K562 (cell line): ENCODE measurements around the gene PEPD. TPM values are rescaled to one million over a fixed set of nuclear protein-coding genes. Genes with fewer than 3 reads are reported as not detected.
A peak's percentile ranks its signal among the peaks of the same experiment; 100 is the strongest.

ENCODE experiments used
- ATAC-seq: fragments of 200-7000 bp; cut with Tn5 transposase; 3 replicates; pipeline ENCODE4 v1.9.1; 2020; ENCODE audit warnings: moderate library complexity
- BruUV-seq: library from RNA; stranded (reverse); fragments of 400-500 nt; replicated peaks from 2 replicates; lab custom pipeline; 2021; lab: Mats Ljungman, UMichigan
- CTCF ChIA-PET: fragments of 300-600 bp; formaldehyde crosslinking; extraction: SDS; loops from one replicate; lab custom pipeline; 2021; ENCODE audit warnings: low intra/inter-chr PET ratio; lab: Yijun Ruan, JAX
- POLR2A ChIA-PET: fragments of 300-600, 350-650 bp; sonication (Branson Sonifier 250); formaldehyde crosslinking; extraction: SDS; loops from one replicate; lab custom pipeline; 2021; ENCODE audit warnings: antibody characterized with exemption, inconsistent platforms; lab: Yijun Ruan, JAX
- DNase-seq, 4 experiments: peaks; one replicate each; pipeline versions ENCODE4 v3.0.0 to v3.0.0-alpha.2; 2011 to 2018; ENCODE audit warnings: low spot score in 3 of 4, mixed read lengths in 3 of 4; ENCODE audit errors: extremely low read depth in 1 of 4
- FAIRE-seq: peaks from 2 replicates; lab custom pipeline; 2011; peaks lifted over from hg19 to GRCh38; lab: Jason Lieb, UNC
- H2AFZ ChIP-seq: 2 replicates; pipeline ENCODE4 v1.6.0; 2011; ENCODE audit warnings: low read depth, low read length, control low read depth, inconsistent platforms
- H3K27ac ChIP-seq: fragments of 200-600 bp; 3 replicates; pipeline ENCODE4 v1.8.0; 2011; ENCODE audit warnings: low read depth, mild to moderate bottlenecking, control low read depth, inconsistent platforms, low read length, moderate library complexity, mixed read lengths; ENCODE audit errors: extremely low read depth
- H3K27me3 ChIP-seq, 2 experiments: fragments of 300-600 bp in 1 of 2; 2 replicates in 1 of 2; 3 replicates in 1 of 2; pipeline versions ENCODE4 v1.6.0 to v1.8.0; 2011; ENCODE audit warnings: inconsistent platforms in 2 of 2, low read length in 2 of 2, mild to moderate bottlenecking in 1 of 2, mixed read lengths in 1 of 2, moderate library complexity in 1 of 2; ENCODE audit not compliant: control insufficient read depth in 2 of 2, insufficient read depth in 2 of 2
- H3K36me3 ChIP-seq: fragments of 300-600 bp; 3 replicates; pipeline ENCODE4 v1.8.0; 2011; ENCODE audit warnings: mild to moderate bottlenecking, low read length, inconsistent platforms; ENCODE audit not compliant: control insufficient read depth, insufficient read depth
- H3K4me1 ChIP-seq, 2 experiments: fragments of 200-600 bp in 1 of 2; replicated peaks in 1 of 2; 2 replicates in 1 of 2; 3 replicates in 1 of 2; pipeline versions ENCODE4 v1.5.1 to v1.8.0; 2011; ENCODE audit warnings: inconsistent platforms in 2 of 2, low read length in 2 of 2, mild to moderate bottlenecking in 1 of 2, mixed read lengths in 1 of 2, moderate library complexity in 1 of 2; ENCODE audit not compliant: control insufficient read depth in 2 of 2, insufficient read depth in 2 of 2
- H3K4me2 ChIP-seq: 2 replicates; pipeline ENCODE4 v1.6.1; 2011; ENCODE audit warnings: low read length, control low read depth, inconsistent platforms, mixed read lengths; ENCODE audit not compliant: insufficient read depth
- H3K4me3 ChIP-seq: fragments of 200-600 bp; sonication (generic), shearing (Covaris generic); 2 replicates; pipeline ENCODE4 v1.5.1; 2016; ENCODE audit warnings: control low read depth, inconsistent platforms
- H3K79me2 ChIP-seq: fragments of 200-600 bp; 3 replicates; pipeline ENCODE4 v1.8.0; 2011; ENCODE audit warnings: low read length, inconsistent platforms; ENCODE audit not compliant: control insufficient read depth, insufficient read depth
- H3K9ac ChIP-seq, 2 experiments: 2 replicates each; pipeline versions ENCODE4 v1.6.0 to v1.6.1; 2011; ENCODE audit warnings: low read depth in 2 of 2, low read length in 2 of 2, control low read depth in 1 of 2, inconsistent platforms in 1 of 2, mild to moderate bottlenecking in 1 of 2, mixed read lengths in 1 of 2; ENCODE audit not compliant: insufficient read depth in 1 of 2
- H3K9me1 ChIP-seq: one replicate; pipeline ENCODE4 v1.6.0; 2011; ENCODE audit warnings: inconsistent platforms, mild to moderate bottlenecking, low read length, moderate library complexity; ENCODE audit not compliant: control insufficient read depth, insufficient read depth
- H3K9me3 ChIP-seq: replicated peaks from 2 replicates; pipeline ENCODE4 v1.5.1; 2011; ENCODE audit warnings: low read depth, low read length, inconsistent platforms; ENCODE audit not compliant: control insufficient read depth, insufficient read depth
- H4K20me1 ChIP-seq: replicated peaks from 2 replicates; pipeline ENCODE4 v1.6.1; 2011; ENCODE audit warnings: low read length, inconsistent platforms, mixed read lengths; ENCODE audit not compliant: control insufficient read depth, insufficient read depth
- CBFA2T3 ChIP-seq: fragments of 450-650 bp; IDR thresholded peaks from 2 replicates; pipeline ENCODE4 v1.6.1; 2017
- CBX2 ChIP-seq: fragments of 200-600 bp; sonication (generic); IDR thresholded peaks from one replicate; pipeline ENCODE4 v1.6.1; 2012; ENCODE audit warnings: mild to moderate bottlenecking, low read length, inconsistent platforms; ENCODE audit not compliant: insufficient read depth, poor library complexity, severe bottlenecking
- DPF2 ChIP-seq: fragments of 450-650 bp; IDR thresholded peaks from 2 replicates; pipeline ENCODE4 v1.6.1; 2016
- E2F1 ChIP-seq: sonication (generic); formaldehyde crosslinking; IDR thresholded peaks from 2 replicates; pipeline ENCODE4 v1.8.1; 2023; ENCODE audit warnings: mild to moderate bottlenecking, missing genetic modification reagents, moderate library complexity
- GTF2B ChIP-seq: IDR thresholded peaks from 2 replicates; pipeline ENCODE4 v1.6.1; 2011; ENCODE audit not compliant: insufficient read length; ENCODE audit errors: extremely low read depth
- HSF4 ChIP-seq: fragments of 250-450 bp; sonication (Bioruptor Pico); IDR thresholded peaks from 2 replicates; pipeline ENCODE4 v2.1.2; 2022; ENCODE audit warnings: mild to moderate bottlenecking, moderate library complexity, borderline replicate concordance
- JUND ChIP-seq, 2 experiments: IDR thresholded peaks; 2 replicates in 1 of 2; 3 replicates in 1 of 2; pipeline ENCODE4 v1.6.1; 2011; ENCODE audit warnings: borderline replicate concordance in 2 of 2, low read depth in 2 of 2, low read length in 2 of 2, improper control_type of control experiment in 1 of 2, missing biosample characterization in 1 of 2, missing genetic modification characterization in 1 of 2, missing genetic modification reagents in 1 of 2
- NR1H2 ChIP-seq: sonication (generic); formaldehyde crosslinking; IDR thresholded peaks from 2 replicates; pipeline ENCODE4 v1.4.0; 2020; ENCODE audit warnings: mild to moderate bottlenecking, missing genetic modification reagents
- THAP7 ChIP-seq: fragments of 250-450 bp; sonication (Bioruptor Pico); IDR thresholded peaks from 2 replicates; pipeline ENCODE4 v1.5.0; 2021
- ZBTB43 ChIP-seq: sonication (generic); formaldehyde crosslinking; IDR thresholded peaks from 2 replicates; pipeline ENCODE4 v1.8.0; 2023; ENCODE audit warnings: mild to moderate bottlenecking, missing genetic modification reagents
- ZNF431 ChIP-seq: sonication (generic); formaldehyde crosslinking; IDR thresholded peaks from 2 replicates; pipeline ENCODE4 v1.8.0; 2022; ENCODE audit warnings: mild to moderate bottlenecking, missing genetic modification reagents
- ZNF511 ChIP-seq: sonication (generic); formaldehyde crosslinking; IDR thresholded peaks from 2 replicates; pipeline ENCODE4 v1.8.0; 2022; ENCODE audit warnings: mild to moderate bottlenecking, missing genetic modification reagents
- WGBS: fragments of 100-300 bp; shearing (Covaris generic); methylation state at CpG from one replicate; pipeline ENCODE4 v1.1.6; 2016; ENCODE audit warnings: low coverage, mixed read lengths; ENCODE audit not compliant: insufficient coverage; ENCODE audit errors: missing lambda C conversion rate; 5-methylcytosine and 5-hydroxymethylcytosine counted together
- in situ Hi-C: fragments of 300-500 bp; cut with MboI; formaldehyde crosslinking; loops from 4 replicates; pipeline ENCODE4 v1.15.0; 2018; ENCODE audit warnings: inconsistent platforms, mixed read lengths
- intact Hi-C: fragments of 100-400 bp; cut with micrococcal nuclease; formaldehyde crosslinking; loops from 2 replicates; pipeline ENCODE4 v1.14.2; 2022
- polyA plus RNA-seq, 8 experiments: library from polyadenylated mRNA; depleted of rRNA in 4 of 8; stranded (reverse) in 5 of 8; unstranded in 3 of 8; fragments of >200 nt; fragmentation: Nextera tagmentation in 2 of 8; fragmentation: Illumina TruSeq in 1 of 8; extraction: Ambion mirVana in 2 of 8; extraction: Trizol in 1 of 8; gene quantifications; 2 replicates each; pipeline versions ENCODE4 v1.2.1 to v1.2.3, GENCODE V29; 2011 to 2014; ENCODE audit warnings: inconsistent platforms in 1 of 8, missing spikeins in 1 of 8
- total RNA-seq, 7 experiments: library from RNA; depleted of rRNA in 6 of 7; stranded (reverse); fragments of >200 nt in 6 of 7; fragmentation: Illumina TruSeq in 2 of 7; extraction: Trizol in 2 of 7; gene quantifications; 2 replicates each; pipeline versions ENCODE4 v1.2.1 to v1.2.3, GENCODE V29; 2011 to 2021; ENCODE audit warnings: low replicate concordance in 1 of 7

Gene PEPD
- total and polyA plus RNA-seq, 9 of the 15 experiments (the other 6 are each of a cell fraction or from before 2014, with no cell fraction given), result 1.3 to 19.2 (median 16.0) TPM

GRCh38 chr19:33375837-33376159, 145.8 kb downstream of the PEPD start (continued):
- TF ChIP-seq NR1H2 (CRISPR knock-in tag) (no peak), ZBTB43 (CRISPR knock-in tag) (no peak), JUND (IDR thresholded peaks at IDR 0.05; ENCODE audit: borderline replicate concordance, low read depth, low read length) (peak; percentile 59), JUND (tag; IDR thresholded peaks at IDR 0.05; ENCODE audit: borderline replicate concordance, low read depth, low read length) (peak; percentile 19; the same call in 1 of the 3 replicates), CBFA2T3 (peak; percentile 15; the same call in 1 of the 2 replicates)

GRCh38 chr19:33375156-33375836, 146.3 kb downstream of the PEPD start:
- ChIA-PET POLR2A (interaction anchor here (0.8 to 5.2 kb wide), 7 partner anchors 9 to 827 kb away, joined by 3 to 50 read pairs (median 5); no protein-coding TSS in a partner anchor), CTCF (interaction anchor here (0.6 kb wide), 1 partner anchor 17 kb away, joined by 3 read pairs; no protein-coding TSS in a partner anchor)
- peaks cover 19% of the 10 kb centered on the region for H3K36me3 ChIP-seq
- DNase-seq, result no peak
- H3K79me2 ChIP-seq, result peaks cover 66% of the 10 kb centered on the region
- no peak for ATAC-seq
- H3K4me2 ChIP-seq, result peak overlapping the region; percentile 97
- in situ Hi-C loops (no loop called here), intact Hi-C loops (loop anchor here (10.0 kb wide), 1 partner anchor 400 kb away; the partner anchor contains the start of genes CEP89 and FAAP24)
- H3K27ac ChIP-seq, result no peak overlapping the region
- peak overlapping the region; percentile 88 for H3K4me3 ChIP-seq
- peaks cover 3% of the 10 kb centered on the region for H3K9me1 ChIP-seq
- H3K9ac ChIP-seq, result peak overlapping the region in 1 of 2 experiments; percentile 100; a peak in 2 of 4 replicates
- 38% methylated on average over 9 of the region's 9 CpGs for WGBS
- H2AFZ ChIP-seq, result no peak overlapping the region
- H3K27me3 ChIP-seq, result peaks cover 0 to 5% of the 10 kb centered on the region in 2 experiments; a peak in 1 of 5 replicates
- no peaks in the 10 kb centered on the region for H3K9me3 ChIP-seq
- BruUV-seq, result no TSS peak
- peaks cover 19 to 21% of the 10 kb centered on the region in 2 experiments; a peak in 4 of 5 replicates for H3K4me1 ChIP-seq
- peaks cover 61% of the 10 kb centered on the region for H4K20me1 ChIP-seq
- FAIRE-seq, result no peak
- TF ChIP-seq GTF2B (no peak), ZNF431 (CRISPR knock-in tag) (no peak), ZBTB43 (CRISPR knock-in tag) (no peak), HSF4 (no peak), THAP7 (CRISPR knock-in tag) (no peak), ZNF511 (CRISPR knock-in tag) (no peak), E2F1 (CRISPR knock-in tag) (no peak), DPF2 (no peak), CBX2 (no peak)
